ENCODE measurements around the gene KMT5C.

The KMT5C gene

DNA sequence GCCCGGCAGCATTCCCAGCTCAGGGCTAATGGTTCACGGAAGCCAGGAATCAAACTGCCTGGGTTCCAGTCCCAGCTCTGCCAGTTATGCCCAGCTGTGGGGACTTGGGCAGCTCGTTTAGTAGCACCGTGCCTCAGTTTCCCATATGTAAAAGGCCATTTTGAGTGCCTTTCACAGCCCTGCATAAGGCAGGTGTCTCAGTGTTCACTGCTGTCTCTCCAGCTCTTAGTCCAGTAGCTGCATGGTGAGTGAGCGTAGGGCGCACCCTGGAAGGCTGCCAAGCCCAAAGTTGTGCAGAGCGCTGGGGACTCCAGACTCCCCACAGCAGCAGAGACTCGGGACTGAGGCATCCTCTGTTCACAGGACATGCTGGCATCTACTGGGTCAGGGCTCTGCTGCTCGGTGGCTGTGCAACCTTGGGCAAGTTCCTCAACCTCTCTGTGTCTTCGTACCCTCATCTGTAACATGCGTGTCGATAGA lies 51.6 kb downstream of the KMT5C start:
- TF ChIP-seq ZNF565 (CRISPR knock-in tag; conservative IDR thresholded peaks at IDR 0.05; ENCODE audit: low read depth) (no peak), SNAI2 (CRISPR knock-in tag; IDR thresholded peaks at IDR 0.05) (no peak), TOX (CRISPR knock-in tag; IDR thresholded peaks at IDR 0.05; ENCODE audit: borderline replicate concordance) (no peak), OSR1 (CRISPR knock-in tag; IDR thresholded peaks at IDR 0.05) (no peak), ISL1 (CRISPR knock-in tag; IDR thresholded peaks at IDR 0.05) (no peak), GLIS3 (CRISPR knock-in tag; IDR thresholded peaks at IDR 0.05) (no peak), ZC3H10 (CRISPR knock-in tag; IDR thresholded peaks at IDR 0.05) (no peak), ZNF8 (CRISPR knock-in tag; IDR thresholded peaks at IDR 0.05) (no peak), ARNTL (CRISPR knock-in tag; IDR thresholded peaks at IDR 0.05; ENCODE audit: borderline replicate concordance, low read depth) (no peak), PPARA (CRISPR knock-in tag; IDR thresholded peaks at IDR 0.05; ENCODE audit: borderline replicate concordance) (no peak)
- TF ChIP-seq, protein P1, sequence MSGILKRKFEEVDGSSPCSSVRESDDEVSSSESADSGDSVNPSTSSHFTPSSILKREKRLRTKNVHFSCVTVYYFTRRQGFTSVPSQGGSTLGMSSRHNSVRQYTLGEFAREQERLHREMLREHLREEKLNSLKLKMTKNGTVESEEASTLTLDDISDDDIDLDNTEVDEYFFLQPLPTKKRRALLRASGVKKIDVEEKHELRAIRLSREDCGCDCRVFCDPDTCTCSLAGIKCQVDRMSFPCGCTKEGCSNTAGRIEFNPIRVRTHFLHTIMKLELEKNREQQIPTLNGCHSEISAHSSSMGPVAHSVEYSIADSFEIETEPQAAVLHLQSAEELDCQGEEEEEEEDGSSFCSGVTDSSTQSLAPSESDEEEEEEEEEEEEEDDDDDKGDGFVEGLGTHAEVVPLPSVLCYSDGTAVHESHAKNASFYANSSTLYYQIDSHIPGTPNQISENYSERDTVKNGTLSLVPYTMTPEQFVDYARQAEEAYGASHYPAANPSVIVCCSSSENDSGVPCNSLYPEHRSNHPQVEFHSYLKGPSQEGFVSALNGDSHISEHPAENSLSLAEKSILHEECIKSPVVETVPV (CRISPR knock-in tag; IDR thresholded peaks at IDR 0.05) = no peak
- ATAC-seq = no peak; the same call in 1 of the 3 replicates

DNA sequence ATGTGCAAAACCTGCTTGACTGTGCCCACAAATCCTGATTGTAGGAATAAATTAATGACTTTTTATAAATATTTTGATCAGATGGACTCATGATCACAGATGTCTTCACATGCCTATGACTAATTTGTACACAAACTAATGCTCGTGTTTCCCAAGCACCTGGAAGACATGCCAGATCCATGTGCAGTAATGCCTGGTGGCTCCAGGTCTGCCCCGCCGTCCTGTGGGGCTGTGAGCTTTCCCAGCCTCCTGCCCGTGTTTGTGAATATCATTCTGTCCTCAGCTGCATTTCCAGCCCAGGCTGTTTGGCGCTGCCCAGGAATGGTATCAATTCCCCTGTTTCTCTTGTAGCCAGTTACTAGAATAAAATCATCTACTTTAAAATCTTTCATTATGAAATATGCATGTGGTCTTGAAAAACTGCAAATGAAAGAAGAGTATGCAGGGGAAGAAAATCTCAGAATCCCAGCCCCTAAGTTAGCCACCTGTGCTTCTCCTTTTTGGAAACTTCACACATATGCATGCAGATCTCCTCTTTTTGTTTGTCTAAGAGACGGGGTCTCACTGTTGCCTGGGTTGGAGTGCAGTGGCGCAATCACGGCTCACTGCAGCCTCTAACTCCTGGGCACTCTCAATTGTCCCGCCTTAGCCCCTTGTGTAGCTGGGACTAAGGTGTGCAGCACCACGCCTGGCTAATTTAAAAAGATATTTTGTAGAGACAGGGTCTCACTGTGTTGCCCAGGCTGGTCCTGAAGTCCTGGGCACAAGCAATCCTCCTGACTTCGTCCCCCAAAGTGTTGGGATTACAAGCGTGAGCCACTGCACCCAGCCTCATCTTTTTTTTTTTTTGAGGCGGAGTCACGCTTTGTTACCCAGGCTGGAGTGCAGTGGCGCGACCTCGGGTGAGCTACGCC lies 52.3 kb downstream of the KMT5C start:
- ATAC-seq = peak; percentile 1; the same call in 2 of the 3 replicates
- TF ChIP-seq CSDC2 (CRISPR knock-in tag; IDR thresholded peaks at IDR 0.05) = no peak
- TF ChIP-seq GLIS3 (CRISPR knock-in tag; IDR thresholded peaks at IDR 0.05) = no peak
- no peak for TF ChIP-seq PPARA (CRISPR knock-in tag; IDR thresholded peaks at IDR 0.05; ENCODE audit: borderline replicate concordance)
- TF ChIP-seq TOX (CRISPR knock-in tag; IDR thresholded peaks at IDR 0.05; ENCODE audit: borderline replicate concordance) = no peak
- TF ChIP-seq, protein P2, sequence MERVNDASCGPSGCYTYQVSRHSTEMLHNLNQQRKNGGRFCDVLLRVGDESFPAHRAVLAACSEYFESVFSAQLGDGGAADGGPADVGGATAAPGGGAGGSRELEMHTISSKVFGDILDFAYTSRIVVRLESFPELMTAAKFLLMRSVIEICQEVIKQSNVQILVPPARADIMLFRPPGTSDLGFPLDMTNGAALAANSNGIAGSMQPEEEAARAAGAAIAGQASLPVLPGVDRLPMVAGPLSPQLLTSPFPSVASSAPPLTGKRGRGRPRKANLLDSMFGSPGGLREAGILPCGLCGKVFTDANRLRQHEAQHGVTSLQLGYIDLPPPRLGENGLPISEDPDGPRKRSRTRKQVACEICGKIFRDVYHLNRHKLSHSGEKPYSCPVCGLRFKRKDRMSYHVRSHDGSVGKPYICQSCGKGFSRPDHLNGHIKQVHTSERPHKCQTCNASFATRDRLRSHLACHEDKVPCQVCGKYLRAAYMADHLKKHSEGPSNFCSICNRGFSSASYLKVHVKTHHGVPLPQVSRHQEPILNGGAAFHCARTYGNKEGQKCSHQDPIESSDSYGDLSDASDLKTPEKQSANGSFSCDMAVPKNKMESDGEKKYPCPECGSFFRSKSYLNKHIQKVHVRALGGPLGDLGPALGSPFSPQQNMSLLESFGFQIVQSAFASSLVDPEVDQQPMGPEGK (CRISPR knock-in tag; IDR thresholded peaks at IDR 0.05; ENCODE audit: borderline replicate concordance) = no peak

DNA sequence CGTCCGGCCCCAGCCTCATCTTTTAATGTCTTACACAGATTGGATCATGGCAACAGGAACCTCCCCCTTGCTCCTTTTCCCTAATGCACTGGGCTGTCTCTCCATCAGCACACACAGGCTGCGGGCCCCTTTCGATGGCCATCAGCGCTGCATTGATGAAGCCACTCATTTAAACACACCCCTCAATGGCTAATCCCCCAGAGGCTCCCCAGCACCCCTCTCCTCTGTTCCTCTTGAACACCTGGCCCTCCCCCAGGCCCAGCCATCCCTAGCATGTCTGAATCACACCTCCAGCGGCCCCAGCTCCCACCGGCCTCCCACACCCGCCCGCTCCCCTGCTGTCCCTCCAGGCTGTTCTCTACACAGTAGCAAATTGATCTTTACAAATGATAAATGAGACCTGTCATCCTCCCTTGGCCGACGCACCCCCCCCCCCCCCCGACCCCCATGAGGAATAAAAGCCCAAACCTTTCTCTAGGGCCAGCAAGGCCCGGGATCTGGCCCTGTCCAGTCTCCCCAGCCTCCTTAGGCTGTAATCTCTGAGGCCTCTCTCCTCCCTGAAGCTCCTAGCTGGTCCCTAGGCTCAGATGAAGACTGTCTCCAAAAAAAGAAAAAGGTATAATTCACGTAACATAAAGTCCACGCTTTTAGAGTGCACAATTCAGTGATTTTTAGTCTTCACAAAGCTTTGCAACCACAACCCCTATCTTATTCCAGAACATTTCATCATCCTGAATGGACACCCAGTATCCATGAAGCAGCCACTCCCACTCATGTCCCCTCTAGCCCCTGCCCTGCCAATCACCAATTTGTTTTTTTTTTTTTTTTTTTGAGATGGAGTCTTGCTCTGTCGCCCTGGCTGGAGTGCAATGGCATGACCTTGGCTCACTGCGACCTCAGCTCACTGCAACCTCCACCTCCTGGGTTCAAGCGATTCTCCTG lies 53.4 kb downstream of the KMT5C start:
- TF ChIP-seq TCF4 (CRISPR knock-in tag; IDR thresholded peaks at IDR 0.05; ENCODE audit: borderline replicate concordance) = no peak
- no peak for TF ChIP-seq SNAI2 (CRISPR knock-in tag; IDR thresholded peaks at IDR 0.05)
- TF ChIP-seq ZNF565 (CRISPR knock-in tag; conservative IDR thresholded peaks at IDR 0.05; ENCODE audit: low read depth) = no peak
- TF ChIP-seq, protein P3, sequence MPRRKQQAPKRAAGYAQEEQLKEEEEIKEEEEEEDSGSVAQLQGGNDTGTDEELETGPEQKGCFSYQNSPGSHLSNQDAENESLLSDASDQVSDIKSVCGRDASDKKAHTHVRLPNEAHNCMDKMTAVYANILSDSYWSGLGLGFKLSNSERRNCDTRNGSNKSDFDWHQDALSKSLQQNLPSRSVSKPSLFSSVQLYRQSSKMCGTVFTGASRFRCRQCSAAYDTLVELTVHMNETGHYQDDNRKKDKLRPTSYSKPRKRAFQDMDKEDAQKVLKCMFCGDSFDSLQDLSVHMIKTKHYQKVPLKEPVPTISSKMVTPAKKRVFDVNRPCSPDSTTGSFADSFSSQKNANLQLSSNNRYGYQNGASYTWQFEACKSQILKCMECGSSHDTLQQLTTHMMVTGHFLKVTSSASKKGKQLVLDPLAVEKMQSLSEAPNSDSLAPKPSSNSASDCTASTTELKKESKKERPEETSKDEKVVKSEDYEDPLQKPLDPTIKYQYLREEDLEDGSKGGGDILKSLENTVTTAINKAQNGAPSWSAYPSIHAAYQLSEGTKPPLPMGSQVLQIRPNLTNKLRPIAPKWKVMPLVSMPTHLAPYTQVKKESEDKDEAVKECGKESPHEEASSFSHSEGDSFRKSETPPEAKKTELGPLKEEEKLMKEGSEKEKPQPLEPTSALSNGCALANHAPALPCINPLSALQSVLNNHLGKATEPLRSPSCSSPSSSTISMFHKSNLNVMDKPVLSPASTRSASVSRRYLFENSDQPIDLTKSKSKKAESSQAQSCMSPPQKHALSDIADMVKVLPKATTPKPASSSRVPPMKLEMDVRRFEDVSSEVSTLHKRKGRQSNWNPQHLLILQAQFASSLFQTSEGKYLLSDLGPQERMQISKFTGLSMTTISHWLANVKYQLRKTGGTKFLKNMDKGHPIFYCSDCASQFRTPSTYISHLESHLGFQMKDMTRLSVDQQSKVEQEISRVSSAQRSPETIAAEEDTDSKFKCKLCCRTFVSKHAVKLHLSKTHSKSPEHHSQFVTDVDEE (CRISPR knock-in tag; IDR thresholded peaks at IDR 0.05) = no peak
- no peak for TF ChIP-seq ZC3H10 (CRISPR knock-in tag; IDR thresholded peaks at IDR 0.05)
- TF ChIP-seq, protein P4, sequence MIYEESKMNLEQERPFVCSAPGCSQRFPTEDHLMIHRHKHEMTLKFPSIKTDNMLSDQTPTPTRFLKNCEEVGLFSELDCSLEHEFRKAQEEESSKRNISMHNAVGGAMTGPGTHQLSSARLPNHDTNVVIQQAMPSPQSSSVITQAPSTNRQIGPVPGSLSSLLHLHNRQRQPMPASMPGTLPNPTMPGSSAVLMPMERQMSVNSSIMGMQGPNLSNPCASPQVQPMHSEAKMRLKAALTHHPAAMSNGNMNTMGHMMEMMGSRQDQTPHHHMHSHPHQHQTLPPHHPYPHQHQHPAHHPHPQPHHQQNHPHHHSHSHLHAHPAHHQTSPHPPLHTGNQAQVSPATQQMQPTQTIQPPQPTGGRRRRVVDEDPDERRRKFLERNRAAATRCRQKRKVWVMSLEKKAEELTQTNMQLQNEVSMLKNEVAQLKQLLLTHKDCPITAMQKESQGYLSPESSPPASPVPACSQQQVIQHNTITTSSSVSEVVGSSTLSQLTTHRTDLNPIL (CRISPR knock-in tag; IDR thresholded peaks at IDR 0.05; ENCODE audit: low read depth) = no peak
- TF ChIP-seq ISL1 (CRISPR knock-in tag; IDR thresholded peaks at IDR 0.05) = no peak
- TF ChIP-seq, protein P5, sequence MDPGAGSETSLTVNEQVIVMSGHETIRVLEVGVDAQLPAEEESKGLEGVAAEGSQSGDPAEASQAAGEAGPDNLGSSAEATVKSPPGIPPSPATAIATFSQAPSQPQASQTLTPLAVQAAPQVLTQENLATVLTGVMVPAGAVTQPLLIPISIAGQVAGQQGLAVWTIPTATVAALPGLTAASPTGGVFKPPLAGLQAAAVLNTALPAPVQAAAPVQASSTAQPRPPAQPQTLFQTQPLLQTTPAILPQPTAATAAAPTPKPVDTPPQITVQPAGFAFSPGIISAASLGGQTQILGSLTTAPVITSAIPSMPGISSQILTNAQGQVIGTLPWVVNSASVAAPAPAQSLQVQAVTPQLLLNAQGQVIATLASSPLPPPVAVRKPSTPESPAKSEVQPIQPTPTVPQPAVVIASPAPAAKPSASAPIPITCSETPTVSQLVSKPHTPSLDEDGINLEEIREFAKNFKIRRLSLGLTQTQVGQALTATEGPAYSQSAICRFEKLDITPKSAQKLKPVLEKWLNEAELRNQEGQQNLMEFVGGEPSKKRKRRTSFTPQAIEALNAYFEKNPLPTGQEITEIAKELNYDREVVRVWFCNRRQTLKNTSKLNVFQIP (CRISPR knock-in tag; IDR thresholded peaks at IDR 0.05; ENCODE audit: borderline replicate concordance, low read depth) = no peak
- TF ChIP-seq ARNTL (CRISPR knock-in tag; IDR thresholded peaks at IDR 0.05; ENCODE audit: borderline replicate concordance, low read depth) = no peak
- TF ChIP-seq, protein P2 (CRISPR knock-in tag; IDR thresholded peaks at IDR 0.05; ENCODE audit: borderline replicate concordance) = no peak
- no peak for TF ChIP-seq ZFP30 (CRISPR knock-in tag; IDR thresholded peaks at IDR 0.05)
- no peak for TF ChIP-seq BACH2 (CRISPR knock-in tag; IDR thresholded peaks at IDR 0.05; ENCODE audit: borderline replicate concordance)
- TF ChIP-seq RARB (CRISPR knock-in tag; IDR thresholded peaks at IDR 0.05) = no peak
- TF ChIP-seq, protein P1 (CRISPR knock-in tag; IDR thresholded peaks at IDR 0.05) = no peak
- ATAC-seq = peak; percentile 4; the same call in 2 of the 3 replicates

Data from SK-N-SH treated with all-trans-retinoic acid at 6 μM for 48 hours (cell line).